GM21786 (cell line): ENCODE results near the gene CSMD2.

Experiments
- ATAC-seq: cut with Tn5 transposase; IDR thresholded peaks from one replicate; pipeline ENCODE4 v1.9.1; 2021; ENCODE audit not compliant: unreplicated experiment

CSMD2 gene

DNA sequence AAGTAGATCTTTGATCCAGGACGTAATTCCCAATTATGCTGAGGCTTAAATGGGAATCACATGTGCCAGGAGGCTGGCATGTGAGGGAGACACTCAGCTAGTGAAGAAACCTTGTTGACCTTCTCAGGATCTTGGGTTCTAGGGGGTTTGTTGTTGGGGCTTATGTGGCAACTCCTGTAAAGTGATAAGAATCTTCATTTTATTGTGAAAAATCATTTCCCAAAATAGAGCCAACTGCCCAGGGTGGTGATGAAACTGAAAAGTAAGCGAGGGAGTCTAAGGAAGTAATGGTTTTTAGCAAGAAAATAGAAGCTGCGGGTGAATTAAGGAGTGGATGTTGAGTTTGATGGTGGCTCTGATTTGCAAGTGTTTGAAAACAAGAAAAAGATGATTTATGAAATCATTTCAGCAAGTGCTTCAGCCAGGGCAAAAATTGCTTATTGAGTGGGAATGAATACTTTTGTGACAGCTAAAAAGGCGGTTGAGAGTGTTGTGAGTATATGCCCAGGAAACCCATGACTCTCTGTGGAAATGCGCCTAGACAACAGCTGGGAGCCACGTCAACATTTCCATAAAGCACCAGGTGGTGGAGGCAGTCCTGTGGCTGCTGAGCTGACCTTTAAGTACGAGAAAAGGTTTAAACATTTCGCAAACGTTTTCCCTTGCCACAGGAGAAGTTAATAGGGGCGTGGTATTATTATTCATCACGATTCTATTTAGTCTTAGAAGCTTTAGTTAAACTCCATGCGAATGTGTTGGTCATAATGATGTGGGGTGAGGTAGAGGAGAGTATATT lies 198.5 kb downstream of the CSMD2 start:
- no peak for ATAC-seq

DNA sequence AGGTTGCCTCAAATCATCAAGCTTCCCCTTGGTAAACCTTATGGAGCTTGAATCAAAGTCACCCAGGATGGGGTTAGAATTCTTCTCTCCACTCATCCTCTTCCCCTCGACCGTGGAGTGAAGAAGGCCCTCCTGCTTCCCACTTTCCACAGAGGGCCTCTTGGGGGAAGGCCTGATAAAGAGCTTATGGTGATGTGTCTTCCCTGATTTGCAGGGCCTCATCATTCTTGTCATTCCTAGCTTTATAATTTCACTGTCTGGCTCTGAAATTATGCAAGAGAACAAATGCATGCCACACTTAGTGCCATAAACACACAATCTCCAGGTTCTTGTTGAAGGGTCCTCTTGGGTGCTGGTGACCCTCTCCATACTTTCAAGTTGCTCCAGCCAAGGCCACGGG lies 199.9 kb downstream of the CSMD2 start:
- ATAC-seq = no peak

DNA sequence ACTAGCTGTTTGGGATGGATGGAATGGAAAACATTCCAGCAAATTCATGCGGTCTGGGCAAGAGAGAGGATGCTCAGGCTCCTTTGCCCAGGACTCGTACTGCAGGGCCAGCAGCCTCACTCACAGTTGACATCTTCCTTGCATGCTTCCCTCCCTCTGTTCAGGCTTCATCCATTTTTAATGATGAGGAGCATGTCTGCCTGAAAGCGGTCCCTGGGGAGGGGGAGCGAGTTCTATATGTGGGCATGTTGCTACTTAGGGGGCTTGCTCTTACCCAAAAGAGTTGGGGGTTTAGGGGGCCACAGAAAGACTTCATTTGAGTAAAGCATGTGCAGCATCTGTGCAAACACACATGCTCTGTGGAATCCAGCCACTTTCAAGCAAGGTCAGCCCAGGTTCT lies 203.0 kb downstream of the CSMD2 start:
- ATAC-seq = no peak

DNA sequence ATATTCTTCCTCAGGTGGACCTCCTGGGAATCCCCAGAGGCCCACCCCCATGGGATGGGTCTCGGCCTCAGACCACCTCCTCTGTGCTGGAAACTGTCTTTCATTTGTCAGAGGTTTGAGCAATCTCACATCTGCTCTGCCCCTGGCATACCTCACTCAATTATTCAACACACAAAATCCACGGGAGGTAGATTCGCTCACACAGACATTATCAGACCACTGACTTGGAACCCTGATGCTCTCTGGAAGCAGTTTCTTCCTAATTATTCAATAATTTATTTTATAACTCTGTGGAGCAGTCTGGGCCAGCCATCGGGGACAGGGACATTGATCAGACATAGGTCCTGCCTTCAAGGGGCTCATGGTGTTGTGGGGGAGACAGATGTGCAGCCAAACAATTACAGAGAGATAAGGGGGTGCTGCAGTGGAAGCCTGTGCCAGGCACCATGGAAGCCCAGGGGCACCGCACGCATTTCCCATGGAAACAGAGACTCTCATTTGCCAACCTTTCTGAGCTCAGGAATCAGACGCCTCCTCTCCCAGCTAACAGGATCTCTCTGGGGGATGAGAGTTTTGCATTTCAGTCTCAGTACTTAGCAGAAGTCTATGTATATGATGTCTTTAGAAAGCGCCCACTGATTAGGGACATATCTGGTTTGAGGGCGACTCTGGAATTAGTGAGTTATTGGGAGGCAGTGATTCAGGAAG lies 204.7 kb downstream of the CSMD2 start:
- no peak for ATAC-seq

DNA sequence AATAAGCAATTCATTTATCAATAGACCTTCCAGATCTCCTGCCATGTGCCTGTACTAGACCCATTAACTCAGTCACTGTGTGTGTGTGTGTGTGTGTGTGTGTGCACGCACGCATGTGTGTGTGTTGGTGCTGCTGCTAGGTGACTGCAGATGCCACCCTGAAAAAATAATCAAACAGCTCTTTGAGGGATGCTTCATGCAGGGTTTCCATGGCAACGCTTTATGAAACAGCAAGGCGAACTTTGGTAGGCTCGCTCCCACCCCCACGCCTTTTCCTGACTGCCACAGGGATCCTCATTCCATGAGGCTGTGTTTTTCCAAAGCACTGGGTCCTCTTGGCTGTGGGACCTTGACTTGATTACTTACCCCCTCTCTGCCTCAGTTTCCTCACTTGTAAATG lies 207.2 kb downstream of the CSMD2 start:
- no peak for ATAC-seq

DNA sequence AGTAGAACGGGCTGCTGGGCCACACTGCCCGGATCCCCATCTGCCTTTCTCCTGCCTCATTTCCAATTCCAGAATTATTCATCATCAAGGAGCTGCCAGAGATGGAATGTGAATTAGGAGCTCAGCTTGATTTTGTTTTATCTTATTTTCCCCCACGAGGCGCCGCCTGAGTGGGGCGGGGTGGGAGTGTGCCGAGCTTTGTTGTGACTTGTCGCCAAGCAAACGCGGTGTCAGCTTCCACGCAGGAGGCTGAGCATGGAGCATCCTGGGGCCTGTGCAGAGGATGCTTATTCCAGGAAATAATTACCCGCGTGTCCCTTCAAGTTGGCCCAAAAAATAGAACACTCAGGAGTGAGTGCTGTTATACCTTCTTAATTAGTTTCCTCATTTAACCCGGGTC lies 209.9 kb downstream of the CSMD2 start:
- no peak for ATAC-seq

DNA sequence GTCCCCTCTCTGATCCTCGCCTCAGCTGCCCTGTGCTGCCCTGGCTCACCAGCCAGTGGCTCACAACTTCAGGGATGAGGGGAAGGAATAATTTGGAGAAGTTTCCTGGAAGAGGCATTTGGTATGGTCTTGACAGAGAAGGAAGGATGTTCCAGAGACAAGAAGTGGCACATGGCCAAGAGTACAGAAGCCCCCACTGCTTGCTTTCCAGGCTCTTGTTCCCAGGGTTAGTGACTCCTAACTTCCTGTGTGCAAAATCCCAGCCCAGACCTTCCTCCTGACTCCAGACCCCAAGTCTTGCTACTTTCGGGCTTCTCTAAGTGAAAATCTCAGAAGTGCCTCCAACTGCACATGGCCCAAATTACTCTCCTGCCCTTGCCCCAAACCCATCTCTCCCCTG lies 215.5 kb downstream of the CSMD2 start:
- ATAC-seq = no peak

DNA sequence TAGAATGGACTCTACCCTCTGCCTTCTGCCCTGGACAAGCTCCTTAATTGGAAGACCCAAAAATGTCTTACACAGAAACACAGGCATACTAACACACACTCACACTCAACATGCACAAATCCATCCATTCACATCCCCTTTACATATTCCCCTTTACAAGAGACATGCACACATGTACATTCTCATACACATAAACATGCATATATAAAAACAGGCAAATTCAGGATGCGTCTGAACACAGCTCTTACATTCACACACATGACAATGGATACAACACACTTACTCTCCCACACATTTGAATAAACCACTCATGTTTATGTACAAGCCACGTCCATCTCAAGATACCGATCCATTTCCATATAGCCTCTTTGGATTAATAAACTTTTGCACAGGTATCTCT lies 216.7 kb downstream of the CSMD2 start:
- ATAC-seq = no peak

DNA sequence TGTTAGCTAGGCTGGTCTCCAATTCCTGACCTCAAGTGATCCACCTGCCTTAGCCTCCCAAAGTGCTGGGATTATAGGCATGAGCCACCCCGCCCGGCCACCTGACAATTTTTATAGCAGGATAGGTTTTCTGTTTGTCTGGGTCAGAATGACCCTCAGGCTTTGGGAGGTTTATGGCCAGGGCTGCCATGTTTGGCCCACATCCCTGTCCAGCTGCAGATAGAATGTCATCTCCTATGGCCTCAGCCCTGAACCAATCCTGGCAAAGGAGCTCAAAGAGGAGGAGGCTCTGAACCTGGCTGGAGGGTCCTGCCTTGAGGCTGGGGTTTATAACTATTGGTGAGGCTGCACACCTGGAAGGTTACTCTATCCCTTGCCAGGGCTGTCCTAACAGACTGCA lies 218.2 kb downstream of the CSMD2 start:
- ATAC-seq = no peak

DNA sequence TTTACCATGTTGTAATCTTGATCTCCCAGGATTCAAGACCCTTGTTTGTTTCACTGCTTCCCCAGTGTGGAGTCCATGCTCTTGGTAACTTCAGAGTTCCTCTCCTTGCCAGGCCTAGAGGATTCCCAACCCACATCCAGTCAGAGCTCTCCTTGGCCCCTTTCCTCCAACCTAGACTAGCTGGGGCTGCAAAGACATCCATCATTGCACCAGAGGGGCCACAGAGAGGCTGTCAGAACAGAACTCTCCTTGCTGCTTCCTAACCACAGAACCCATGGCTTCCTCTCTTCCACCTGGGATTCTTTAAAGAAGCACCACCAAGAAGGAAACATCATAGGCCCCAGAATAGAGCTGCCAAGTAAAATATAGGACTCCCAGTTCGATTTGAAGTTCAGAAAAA lies 220.2 kb downstream of the CSMD2 start:
- ATAC-seq = no peak

DNA sequence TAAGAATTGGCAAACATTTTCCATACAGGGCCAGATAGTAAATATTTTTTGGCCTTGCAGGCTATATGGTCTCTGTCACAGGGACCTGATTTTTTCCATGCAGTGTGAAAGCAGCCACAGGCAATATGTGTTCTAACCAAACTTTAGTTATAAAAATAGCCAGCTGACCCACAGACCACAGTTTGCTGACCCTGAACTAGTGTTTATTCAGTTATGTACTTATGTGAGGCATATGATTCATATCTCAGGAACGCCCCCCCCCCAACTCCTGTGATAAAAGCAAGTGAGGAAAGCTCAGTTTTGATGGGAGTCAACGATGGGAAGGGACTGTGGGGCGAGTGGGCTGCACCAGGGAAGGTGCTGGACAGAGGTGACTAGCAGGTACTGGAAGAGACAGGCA lies 221.1 kb downstream of the CSMD2 start:
- no peak for ATAC-seq

DNA sequence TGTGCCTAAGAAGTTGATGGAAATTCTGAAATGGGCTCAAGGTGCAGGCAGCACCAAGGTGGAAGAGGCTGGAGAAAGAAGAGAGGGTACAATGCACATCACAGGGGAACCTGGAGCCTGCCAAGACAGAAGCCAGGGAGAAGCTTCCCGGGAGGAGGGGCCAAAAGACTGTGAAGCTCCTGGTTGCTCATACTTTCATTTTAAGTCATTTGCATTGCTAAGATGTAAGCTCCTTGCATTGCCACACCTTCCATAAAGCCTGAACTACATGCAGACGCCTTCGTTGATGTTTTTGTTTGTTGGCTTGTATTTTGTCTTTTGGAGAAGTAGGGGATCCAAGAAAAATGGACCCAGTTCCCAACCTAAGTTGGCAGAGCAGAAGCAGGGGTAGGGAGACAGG lies 232.2 kb downstream of the CSMD2 start:
- ATAC-seq = no peak

DNA sequence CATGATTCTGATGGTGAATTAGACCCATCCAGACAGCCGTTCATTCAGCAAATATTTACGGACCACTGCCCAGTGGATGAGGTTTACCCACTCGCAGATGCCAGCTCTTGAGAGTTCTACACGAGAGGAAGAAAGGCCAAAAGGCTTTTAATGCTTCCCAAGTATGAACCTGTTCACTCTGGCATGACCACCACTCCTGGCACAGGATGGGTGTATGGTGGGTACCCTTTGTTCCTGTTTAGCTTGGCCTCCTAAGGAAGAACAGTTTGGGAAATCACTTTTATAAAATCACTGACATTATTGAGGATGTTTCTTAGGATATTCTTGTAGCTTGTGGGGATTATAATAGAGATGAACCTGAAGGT lies 233.9 kb downstream of the CSMD2 start:
- no peak for ATAC-seq

DNA sequence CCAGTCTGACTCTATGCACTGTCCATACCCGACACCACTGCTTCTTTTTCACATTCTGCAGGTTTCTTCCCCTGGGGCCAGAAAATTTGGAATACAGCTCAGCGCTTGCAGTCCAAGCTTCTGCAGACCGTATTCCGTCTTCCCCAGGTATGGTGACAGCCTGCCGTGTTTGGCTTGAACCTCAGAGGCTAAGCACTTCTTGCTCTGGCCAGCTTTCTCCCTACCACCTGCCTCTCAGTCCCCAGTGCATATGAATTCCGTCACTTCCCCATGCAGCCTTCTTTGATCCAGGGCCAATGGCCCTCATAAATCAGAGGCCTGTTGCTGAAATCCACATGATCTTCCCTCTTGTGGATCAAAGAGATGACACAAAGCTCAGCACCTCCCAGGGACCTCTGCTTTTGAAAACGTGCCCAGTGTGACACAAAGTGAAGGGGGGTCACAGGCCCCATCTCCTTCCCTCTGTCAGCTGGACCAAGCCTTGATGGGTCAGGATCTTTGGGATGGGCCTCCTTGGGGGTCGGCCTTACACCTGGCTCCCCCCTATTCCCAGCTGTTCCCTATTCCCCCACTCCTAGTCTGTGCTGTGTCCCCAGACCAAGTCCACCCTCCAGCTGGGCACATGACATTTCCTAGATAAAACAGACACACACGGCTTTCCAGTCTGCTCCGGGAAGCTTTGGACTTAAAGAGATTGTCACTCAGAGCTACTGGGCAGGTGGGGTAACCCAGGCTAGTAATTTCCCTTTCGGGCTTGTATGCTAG lies 234.5 kb downstream of the CSMD2 start:
- ATAC-seq = no peak

DNA sequence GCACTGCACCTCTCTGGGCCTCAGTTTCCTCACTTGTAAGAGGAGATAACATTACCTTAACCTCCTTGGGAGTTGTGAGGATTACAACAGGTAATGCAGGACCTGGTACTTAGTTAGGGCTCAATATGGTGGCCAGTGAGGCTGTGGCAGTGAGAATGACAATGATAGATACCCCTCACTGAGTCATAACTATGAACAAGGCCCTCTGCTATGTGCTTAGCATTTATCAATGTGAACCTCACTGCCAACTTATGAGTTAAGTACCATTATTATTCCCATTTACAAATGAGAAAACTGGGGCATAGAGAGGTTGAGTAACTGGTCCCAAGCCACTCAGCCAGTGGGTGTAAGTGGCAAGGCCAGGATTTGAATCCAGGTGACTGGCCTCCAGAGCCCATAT lies 236.8 kb downstream of the CSMD2 start:
- ATAC-seq = no peak

DNA sequence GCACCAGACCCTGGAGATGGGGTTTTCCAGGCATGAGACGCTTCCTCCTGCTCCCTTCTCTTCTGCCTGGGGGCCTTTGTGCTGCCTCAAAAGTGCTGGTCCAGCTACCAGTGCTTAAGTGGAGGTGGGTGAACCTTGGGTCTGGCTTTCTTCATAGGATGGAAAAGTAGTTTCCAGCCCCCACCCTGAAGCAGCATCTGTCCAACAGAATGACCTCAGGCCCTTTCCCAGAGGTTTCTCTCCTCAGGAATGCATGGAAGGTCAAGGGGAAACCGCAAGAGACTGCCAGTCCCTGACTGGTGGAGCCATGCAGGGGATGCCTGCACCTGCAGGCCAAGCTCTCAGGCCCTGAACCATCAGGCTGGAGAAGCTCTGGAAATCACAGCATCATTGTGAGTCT lies 237.3 kb downstream of the CSMD2 start:
- ATAC-seq = no peak

DNA sequence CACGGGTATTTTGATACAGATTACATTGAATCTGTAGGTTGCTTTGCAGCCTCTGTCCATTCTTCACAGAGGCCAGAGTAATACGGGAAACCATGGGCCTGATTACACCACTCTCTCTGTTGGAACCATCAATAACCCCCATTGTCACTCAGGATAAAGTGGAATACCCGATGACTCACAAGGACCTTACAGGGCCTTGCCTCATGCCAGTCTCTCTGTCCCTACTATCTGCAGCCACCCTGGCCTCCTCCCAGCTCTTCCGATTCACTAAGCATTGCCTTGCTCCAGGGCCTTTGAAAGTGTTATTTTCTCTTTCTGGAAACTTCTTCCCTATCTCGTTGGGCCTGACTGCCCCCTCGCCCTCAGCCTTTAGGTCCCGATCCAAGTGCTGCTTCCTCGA lies 239.4 kb downstream of the CSMD2 start:
- no peak for ATAC-seq

DNA sequence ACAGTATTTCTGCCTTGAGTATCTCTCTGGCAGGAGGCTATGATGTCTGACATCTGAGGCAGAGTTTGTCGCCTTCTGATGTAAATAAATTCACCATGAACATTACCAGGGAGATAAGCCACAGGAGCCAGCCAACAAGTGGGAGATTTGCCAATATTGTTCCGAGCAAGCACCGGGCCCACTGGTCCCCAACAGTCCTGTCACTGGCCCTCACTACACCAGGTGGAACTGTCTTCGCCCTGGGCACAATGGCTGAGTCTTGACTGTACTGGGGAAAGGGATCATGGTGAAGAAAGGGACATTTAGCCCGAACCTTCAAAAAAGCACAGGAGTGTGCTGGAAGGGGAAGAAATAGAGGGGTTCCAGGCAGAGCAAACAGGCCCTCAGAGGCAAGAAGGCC lies 243.7 kb downstream of the CSMD2 start:
- ATAC-seq = no peak

DNA sequence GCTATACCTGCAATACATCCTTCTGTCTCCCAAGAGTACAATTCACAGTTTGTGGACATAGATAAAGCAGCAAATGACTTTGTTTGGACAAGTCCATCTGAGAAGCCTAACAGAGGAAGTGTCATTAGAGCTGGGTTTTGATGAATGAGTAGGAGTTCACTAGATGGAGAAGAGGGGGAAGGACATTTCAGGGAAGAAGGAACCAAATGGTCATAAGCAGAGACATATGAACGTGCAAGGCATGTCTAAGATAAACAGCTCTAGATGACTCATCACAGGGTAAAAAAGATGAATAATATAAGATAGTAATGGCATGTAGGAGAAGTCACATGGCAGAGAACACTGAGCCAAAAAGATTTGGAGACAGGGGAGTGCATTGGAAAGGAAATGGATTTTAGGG lies 246.7 kb downstream of the CSMD2 start:
- ATAC-seq = no peak

DNA sequence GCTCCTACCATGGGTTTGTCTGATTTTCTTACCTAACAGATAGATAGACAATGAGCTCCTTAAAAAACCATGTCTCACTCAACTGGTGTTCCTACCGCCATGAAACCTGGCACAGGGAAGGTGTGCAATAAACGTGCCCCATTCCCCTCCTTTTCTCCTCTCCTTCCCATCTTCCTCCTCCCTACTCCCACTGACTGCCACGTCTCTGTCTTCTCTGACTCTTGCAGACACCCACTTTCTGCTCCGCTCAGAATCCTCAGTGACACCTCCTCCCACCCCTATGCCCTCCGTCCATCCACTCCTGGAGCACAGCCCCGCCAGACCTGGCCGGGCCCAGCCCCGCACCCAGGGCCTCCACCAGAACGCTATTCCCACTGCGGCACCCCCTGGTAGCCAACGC lies 248.2 kb downstream of the CSMD2 start:
- no peak for ATAC-seq

DNA sequence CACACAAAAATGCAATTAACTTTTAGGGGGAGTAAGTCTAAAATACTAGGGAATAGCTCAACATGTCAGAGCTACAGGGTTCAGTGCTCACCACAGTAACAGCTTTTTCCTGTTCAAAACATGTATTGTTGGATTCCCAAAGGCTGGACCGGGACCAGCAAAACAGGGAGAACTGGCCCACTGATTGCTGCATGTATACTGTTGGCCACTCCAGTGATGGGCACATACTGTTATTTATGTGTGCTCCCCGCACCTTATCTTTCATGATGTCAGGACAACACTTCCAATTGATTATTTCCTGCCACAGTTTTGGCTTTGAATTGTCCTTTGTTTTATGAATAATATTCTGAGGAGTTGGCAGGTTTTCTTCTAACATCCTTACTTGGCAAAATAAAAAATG lies 250.5 kb downstream of the CSMD2 start:
- ATAC-seq = no peak

DNA sequence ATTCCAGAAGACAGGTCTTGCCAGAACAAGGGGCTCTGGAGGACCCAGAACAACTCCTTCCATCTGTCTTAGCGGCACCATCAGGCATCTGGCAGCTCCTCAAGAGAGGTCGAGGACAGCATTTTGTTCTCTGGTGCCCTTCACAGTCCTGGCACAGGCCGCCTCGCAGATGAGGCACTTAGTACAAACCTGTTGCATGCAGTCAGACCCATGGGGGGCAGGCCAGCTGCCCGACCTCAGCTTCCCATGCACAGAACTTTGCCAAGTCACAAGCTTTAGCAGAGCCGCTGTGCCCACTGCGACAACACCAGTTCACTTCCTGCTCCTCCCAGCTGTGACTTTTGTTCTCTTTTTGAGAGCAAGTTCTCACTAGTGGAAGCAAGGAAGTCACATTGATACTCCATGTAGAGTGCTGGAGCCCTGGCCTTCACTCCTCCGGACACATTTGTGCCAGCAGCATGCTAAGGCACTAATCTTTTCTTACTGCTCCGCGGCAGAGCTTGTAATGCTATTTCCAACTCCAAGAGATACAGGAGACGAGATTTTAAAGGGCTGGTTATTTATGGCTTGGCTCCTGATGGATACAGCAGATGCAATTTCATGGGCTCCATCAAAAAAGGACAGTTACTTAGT lies 256.6 kb downstream of the CSMD2 start:
- ATAC-seq = no peak
